UCSD-AML1 (cell line): ENCODE data around the gene SCRN1.

Source experiments
- DNase-seq: peaks from one replicate; lab custom pipeline; 2025; ENCODE audit not compliant: unreplicated experiment; lab: John Stamatoyannopoulos, UW

SCRN1 gene

GRCh38 chr7:29989257-29989995 is at the start of gene SCRN1:
Gene SCRN1, minus strand, starts transcription at chr7:29989801. Its CDS starts 20,734 bp downstream, at chr7:29969067.
- DNase-seq = no peak

GRCh38 chr7:30038196-30038980 is 48.8 kb upstream of the SCRN1 start:
- DNase-seq = no peak

- no peak for DNase-seq
Observed at GRCh38 chr7:30036220-30036619, 46.6 kb upstream of the SCRN1 start.

- DNase-seq = no peak
Observed at GRCh38 chr7:30034501-30034900, 44.9 kb upstream of the SCRN1 start.

GRCh38 chr7:30032310-30033125 is 42.9 kb upstream of the SCRN1 start:
- DNase-seq = no peak

- no peak for DNase-seq
Observed at GRCh38 chr7:30029696-30030095, 40.1 kb upstream of the SCRN1 start.

- DNase-seq = peak; percentile 49
Observed at GRCh38 chr7:30028749-30029635, 39.4 kb upstream of the SCRN1 start.

GRCh38 chr7:30028216-30028748 is 38.7 kb upstream of the SCRN1 start, which contains the start of gene PLEKHA8:
Gene PLEKHA8, plus strand, starts transcription at chr7:30028412. Its CDS starts 351 bp downstream, at chr7:30028763.
- DNase-seq = peak; percentile 81

- DNase-seq = no peak
Observed at GRCh38 chr7:30027740-30028215, 38.2 kb upstream of the SCRN1 start.

- DNase-seq = no peak
Observed at GRCh38 chr7:30027065-30027456, 37.5 kb upstream of the SCRN1 start.

- peak; percentile 87 for DNase-seq
Observed at GRCh38 chr7:30026229-30027064, 36.8 kb upstream of the SCRN1 start, which contains the start of gene FKBP14. Gene FKBP14, minus strand, starts transcription at chr7:30026702. Its CDS starts 194 bp downstream, at chr7:30026508.

- DNase-seq = no peak
Observed at GRCh38 chr7:30023524-30023923, 33.9 kb upstream of the SCRN1 start.

- DNase-seq = no peak
Observed at GRCh38 chr7:30022991-30023390, 33.4 kb upstream of the SCRN1 start.

GRCh38 chr7:30020535-30020934 is 30.9 kb upstream of the SCRN1 start:
- no peak for DNase-seq

- DNase-seq = no peak
Observed at GRCh38 chr7:30019960-30020359, 30.4 kb upstream of the SCRN1 start.

GRCh38 chr7:30019387-30019786 is 29.8 kb upstream of the SCRN1 start:
- DNase-seq = no peak

GRCh38 chr7:30018451-30018850 is 28.9 kb upstream of the SCRN1 start:
- DNase-seq = no peak

- no peak for DNase-seq
Observed at GRCh38 chr7:30012757-30013156, 23.2 kb upstream of the SCRN1 start.

- no peak for DNase-seq
Observed at GRCh38 chr7:30010021-30010420, 20.4 kb upstream of the SCRN1 start.
